ENCODE measurements around the gene PSME3. TPM values are rescaled to one million over a fixed set of nuclear protein-coding genes. Genes with fewer than 3 reads are reported as not detected.
A peak's percentile ranks its signal among the peaks of the same experiment; 100 is the strongest.

The PSME3 gene
- total RNA-seq, 1 donor from 2014 or later, result 128 TPM

DNA sequence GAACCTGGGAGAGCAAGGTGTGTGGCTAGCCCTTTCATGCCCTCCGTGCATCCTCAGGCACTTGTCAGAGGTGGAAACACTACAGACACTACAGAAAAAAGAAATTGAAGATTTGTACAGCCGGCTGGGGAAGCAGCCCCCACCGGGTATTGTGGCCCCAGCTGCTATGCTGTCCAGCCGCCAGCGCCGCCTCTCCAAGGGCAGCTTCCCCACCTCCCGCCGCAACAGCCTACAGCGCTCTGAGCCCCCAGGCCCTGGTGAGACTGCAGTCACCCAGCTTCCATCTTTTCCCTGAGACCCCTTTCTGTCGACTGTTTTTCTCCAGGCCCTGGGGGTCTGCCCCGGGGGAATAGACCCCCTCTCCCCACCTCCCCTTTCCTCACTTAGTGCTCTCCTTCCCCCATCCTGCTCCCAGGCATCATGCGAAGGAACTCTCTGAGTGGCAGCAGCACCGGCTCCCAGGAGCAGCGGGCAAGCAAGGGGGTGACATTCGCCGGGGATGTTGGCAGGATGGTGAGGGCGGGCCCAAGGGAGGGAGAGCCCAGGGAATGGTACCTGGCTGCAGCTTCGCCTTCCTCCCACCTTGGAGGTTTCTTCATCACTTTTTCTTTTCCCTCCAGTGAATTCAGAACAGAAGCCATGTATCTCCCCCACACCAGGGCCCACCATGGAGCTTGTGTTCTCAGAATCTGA is 37.0 kb upstream of the PSME3 start:
- Mint-ChIP-seq H3K27ac (ENCODE audit: unreplicated experiment) (no peak overlapping the region), H3K36me3 (ENCODE audit: low read depth, unreplicated experiment) (peaks cover 6% of the 10 kb centered on the region), H3K9me3 (ENCODE audit: unreplicated experiment) (no peaks in the 10 kb centered on the region), H3K4me1 (ENCODE audit: unreplicated experiment) (peaks cover 26% of the 10 kb centered on the region), H3K4me3 (ENCODE audit: unreplicated experiment) (peak overlapping the region; percentile 42), H3K27me3 (ENCODE audit: unreplicated experiment) (peaks cover 11% of the 10 kb centered on the region)
- no peak for DNase-seq (ENCODE audit: low spot score)
- TF ChIP-seq, protein P1, sequence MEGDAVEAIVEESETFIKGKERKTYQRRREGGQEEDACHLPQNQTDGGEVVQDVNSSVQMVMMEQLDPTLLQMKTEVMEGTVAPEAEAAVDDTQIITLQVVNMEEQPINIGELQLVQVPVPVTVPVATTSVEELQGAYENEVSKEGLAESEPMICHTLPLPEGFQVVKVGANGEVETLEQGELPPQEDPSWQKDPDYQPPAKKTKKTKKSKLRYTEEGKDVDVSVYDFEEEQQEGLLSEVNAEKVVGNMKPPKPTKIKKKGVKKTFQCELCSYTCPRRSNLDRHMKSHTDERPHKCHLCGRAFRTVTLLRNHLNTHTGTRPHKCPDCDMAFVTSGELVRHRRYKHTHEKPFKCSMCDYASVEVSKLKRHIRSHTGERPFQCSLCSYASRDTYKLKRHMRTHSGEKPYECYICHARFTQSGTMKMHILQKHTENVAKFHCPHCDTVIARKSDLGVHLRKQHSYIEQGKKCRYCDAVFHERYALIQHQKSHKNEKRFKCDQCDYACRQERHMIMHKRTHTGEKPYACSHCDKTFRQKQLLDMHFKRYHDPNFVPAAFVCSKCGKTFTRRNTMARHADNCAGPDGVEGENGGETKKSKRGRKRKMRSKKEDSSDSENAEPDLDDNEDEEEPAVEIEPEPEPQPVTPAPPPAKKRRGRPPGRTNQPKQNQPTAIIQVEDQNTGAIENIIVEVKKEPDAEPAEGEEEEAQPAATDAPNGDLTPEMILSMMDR (IDR thresholded peaks at IDR 0.05; ENCODE audit: unreplicated experiment), result no peak

DNA sequence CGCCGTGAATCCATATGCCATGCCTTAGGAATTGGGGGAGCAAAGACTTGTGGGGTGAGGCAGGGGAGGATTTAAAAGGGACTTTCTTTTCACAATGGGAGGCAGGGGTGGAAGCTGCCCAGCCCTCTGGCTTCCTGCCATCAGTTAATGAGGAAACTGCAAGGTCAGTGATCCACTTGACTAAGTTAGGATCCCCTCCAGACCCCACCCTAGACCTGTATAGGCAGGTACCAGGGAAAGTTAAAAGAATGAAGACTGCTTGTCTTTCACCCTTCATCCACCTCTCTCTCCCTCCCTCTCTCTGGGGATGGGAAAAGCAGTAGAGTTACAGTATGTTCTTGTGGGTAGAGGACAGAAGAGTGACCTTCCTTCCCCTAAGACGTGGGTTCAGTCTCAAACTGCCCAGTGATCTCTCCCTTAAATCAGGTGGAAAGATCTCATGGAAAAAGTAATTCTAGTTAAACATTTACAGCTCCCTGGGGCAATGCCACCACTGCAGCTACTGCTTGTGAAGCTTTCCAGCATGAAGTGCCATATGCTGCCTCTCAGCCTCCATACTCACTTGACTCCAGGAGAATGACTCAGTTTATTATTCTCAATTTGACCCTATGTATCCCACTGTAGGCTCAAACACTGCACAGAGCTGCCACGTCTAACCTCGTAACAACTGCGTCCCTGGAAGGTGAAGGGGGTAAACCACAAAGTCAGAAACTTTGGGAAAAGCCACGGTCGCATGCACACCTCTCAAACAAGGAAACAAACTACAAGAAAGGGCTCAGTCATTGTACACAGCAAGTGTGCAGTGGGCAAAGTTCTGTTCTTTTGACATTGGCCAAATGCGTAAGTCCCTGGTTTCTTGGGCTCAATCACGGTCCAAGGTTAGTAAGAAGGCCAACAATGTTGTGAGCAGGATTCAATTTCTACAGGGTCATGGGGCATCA is 35.9 kb upstream of the PSME3 start:
- peak overlapping the region; percentile 95 for H3K4me3 Mint-ChIP-seq (ENCODE audit: unreplicated experiment)
- H3K4me1 Mint-ChIP-seq (ENCODE audit: unreplicated experiment), result peaks cover 26% of the 10 kb centered on the region
- no peak for DNase-seq (ENCODE audit: low spot score)
- H3K27ac Mint-ChIP-seq (ENCODE audit: unreplicated experiment), result no peak overlapping the region
- peaks cover 11% of the 10 kb centered on the region for H3K27me3 Mint-ChIP-seq (ENCODE audit: unreplicated experiment)
- peaks cover 6% of the 10 kb centered on the region for H3K36me3 Mint-ChIP-seq (ENCODE audit: low read depth, unreplicated experiment)
- TF ChIP-seq, protein P1 (IDR thresholded peaks at IDR 0.05; ENCODE audit: unreplicated experiment), result no peak
- no peaks in the 10 kb centered on the region for H3K9me3 Mint-ChIP-seq (ENCODE audit: unreplicated experiment)

DNA sequence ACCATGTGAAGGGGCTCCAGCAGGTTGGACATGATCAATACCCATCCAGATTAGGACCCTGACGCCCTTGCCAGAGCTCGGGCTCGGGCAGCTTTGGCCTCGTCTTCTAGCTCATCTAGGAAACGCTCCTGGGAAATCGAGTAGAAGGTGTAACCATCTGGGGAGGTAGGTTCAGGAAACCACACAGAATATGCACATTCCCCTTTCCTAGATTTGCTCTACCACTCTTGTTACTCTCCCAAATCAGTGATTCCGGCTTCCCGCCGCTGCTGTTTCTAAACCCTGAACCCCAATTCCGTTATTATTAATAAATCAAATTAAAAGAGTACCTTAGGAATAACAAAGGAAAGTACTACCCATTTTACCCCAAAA is 35.2 kb upstream of the PSME3 start:
- Mint-ChIP-seq H3K9me3 (ENCODE audit: unreplicated experiment) (no peaks in the 10 kb centered on the region), H3K36me3 (ENCODE audit: low read depth, unreplicated experiment) (peaks cover 6% of the 10 kb centered on the region), H3K27me3 (ENCODE audit: unreplicated experiment) (peaks cover 11% of the 10 kb centered on the region), H3K4me1 (ENCODE audit: unreplicated experiment) (peaks cover 30% of the 10 kb centered on the region), H3K4me3 (ENCODE audit: unreplicated experiment) (peak overlapping the region; percentile 95), H3K27ac (ENCODE audit: unreplicated experiment) (no peak overlapping the region)
- TF ChIP-seq, protein P1 (IDR thresholded peaks at IDR 0.05; ENCODE audit: unreplicated experiment), result no peak
- no peak for DNase-seq (ENCODE audit: low spot score)

DNA sequence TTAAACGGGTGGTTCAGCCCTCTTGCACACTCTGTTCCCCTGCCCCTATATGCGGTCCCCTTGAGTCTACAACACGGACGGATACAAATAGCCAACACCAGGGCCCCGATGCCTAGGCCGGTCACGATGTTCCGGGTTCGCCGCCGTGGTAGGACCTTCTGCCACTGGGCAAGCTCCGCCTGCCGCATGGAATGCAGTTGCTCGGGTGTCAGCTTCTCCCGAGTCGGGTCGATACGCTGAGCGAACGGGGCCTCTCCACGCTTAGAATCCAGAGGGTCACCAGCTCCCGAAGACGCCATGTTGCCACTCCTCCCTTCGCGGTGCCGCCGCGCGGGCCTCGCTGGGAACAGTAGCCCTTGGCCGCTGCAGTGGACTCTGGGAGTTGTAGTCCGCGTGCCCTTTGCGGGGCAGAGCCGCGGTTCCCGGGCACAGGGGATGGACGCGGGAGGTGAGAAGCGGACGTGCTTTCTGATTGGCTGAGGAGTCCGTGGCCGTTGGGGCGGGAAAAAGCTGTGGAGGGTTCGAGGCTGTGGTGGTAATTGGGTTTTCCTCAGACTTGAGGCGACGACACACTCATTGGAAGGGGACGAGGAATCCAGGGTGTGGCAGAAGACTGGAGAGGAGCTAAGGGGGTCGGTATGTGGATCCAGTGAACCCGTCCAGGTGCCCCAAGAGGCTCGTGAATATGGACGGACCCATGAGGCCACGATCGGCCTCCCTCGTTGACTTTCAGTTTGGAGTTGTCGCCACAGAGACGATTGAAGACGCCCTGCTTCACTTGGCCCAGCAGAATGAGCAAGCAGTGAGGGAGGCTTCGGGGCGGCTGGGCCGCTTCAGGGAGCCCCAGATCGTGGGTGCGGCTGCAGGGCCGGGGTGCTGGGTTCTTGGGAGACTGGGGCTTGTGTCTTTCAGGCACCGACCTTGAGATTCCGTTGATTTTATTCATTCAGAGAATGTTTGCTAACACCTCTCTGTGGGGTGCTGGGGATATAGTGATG is 34.5 kb upstream of the PSME3 start, which contains the start of the genes CNTD1 and COA3:
Gene CNTD1 (plus strand): TSS at position 479 of the 998 bp plus-strand sequence. CDS start 207 bp downstream, at position 686.
Gene COA3 (minus strand): TSS at position 322 of the 998 bp plus-strand sequence. CDS start 23 bp downstream, at position 299.
- H3K27me3 Mint-ChIP-seq (ENCODE audit: unreplicated experiment), result peaks cover 11% of the 10 kb centered on the region
- peaks cover 36% of the 10 kb centered on the region for H3K4me1 Mint-ChIP-seq (ENCODE audit: unreplicated experiment)
- peak within 1 kb of the TSS; percentile 95 for H3K4me3 Mint-ChIP-seq (ENCODE audit: unreplicated experiment)
- peak; percentile 83 for DNase-seq (ENCODE audit: low spot score)
- peaks cover 6% of the 10 kb centered on the region for H3K36me3 Mint-ChIP-seq (ENCODE audit: low read depth, unreplicated experiment)
- TF ChIP-seq, protein P1 (IDR thresholded peaks at IDR 0.05; ENCODE audit: unreplicated experiment), result no peak
- H3K9me3 Mint-ChIP-seq (ENCODE audit: unreplicated experiment), result no peaks in the 10 kb centered on the region
- H3K27ac Mint-ChIP-seq (ENCODE audit: unreplicated experiment), result peak within 1 kb of the TSS; percentile 37
